K562 (cell line): ENCODE measurements around the gene ATP6V1G2. TPM values are rescaled to one million over a fixed set of nuclear protein-coding genes. Genes with fewer than 3 reads are reported as not detected.
A peak's percentile ranks its signal among the peaks of the same experiment; 100 is the strongest.

Experiments
- ATAC-seq: fragments of 200-7000 bp; cut with Tn5 transposase; 3 replicates; pipeline ENCODE4 v1.9.1; 2020; ENCODE audit warnings: moderate library complexity
- BruUV-seq: library from RNA; stranded (reverse); fragments of 400-500 nt; replicated peaks from 2 replicates; lab custom pipeline; 2021; lab: Mats Ljungman, UMichigan
- CTCF ChIA-PET: fragments of 300-600 bp; formaldehyde crosslinking; extraction: SDS; loops from one replicate; lab custom pipeline; 2021; ENCODE audit warnings: low intra/inter-chr PET ratio; lab: Yijun Ruan, JAX
- POLR2A ChIA-PET: fragments of 300-600, 350-650 bp; sonication (Branson Sonifier 250); formaldehyde crosslinking; extraction: SDS; loops from one replicate; lab custom pipeline; 2021; ENCODE audit warnings: antibody characterized with exemption, inconsistent platforms; lab: Yijun Ruan, JAX
- DNase-seq, 4 experiments: peaks; one replicate each; pipeline versions ENCODE4 v3.0.0 to v3.0.0-alpha.2; 2011 to 2018; ENCODE audit warnings: low spot score in 3 of 4, mixed read lengths in 3 of 4; ENCODE audit errors: extremely low read depth in 1 of 4
- FAIRE-seq: peaks from 2 replicates; lab custom pipeline; 2011; peaks lifted over from hg19 to GRCh38; lab: Jason Lieb, UNC
- H2AFZ ChIP-seq: 2 replicates; pipeline ENCODE4 v1.6.0; 2011; ENCODE audit warnings: low read depth, low read length, control low read depth, inconsistent platforms
- H3K27ac ChIP-seq: fragments of 200-600 bp; 3 replicates; pipeline ENCODE4 v1.8.0; 2011; ENCODE audit warnings: low read depth, mild to moderate bottlenecking, control low read depth, inconsistent platforms, low read length, moderate library complexity, mixed read lengths; ENCODE audit errors: extremely low read depth
- H3K27me3 ChIP-seq, 2 experiments: fragments of 300-600 bp in 1 of 2; 2 replicates in 1 of 2; 3 replicates in 1 of 2; pipeline versions ENCODE4 v1.6.0 to v1.8.0; 2011; ENCODE audit warnings: inconsistent platforms in 2 of 2, low read length in 2 of 2, mild to moderate bottlenecking in 1 of 2, mixed read lengths in 1 of 2, moderate library complexity in 1 of 2; ENCODE audit not compliant: control insufficient read depth in 2 of 2, insufficient read depth in 2 of 2
- H3K36me3 ChIP-seq: fragments of 300-600 bp; 3 replicates; pipeline ENCODE4 v1.8.0; 2011; ENCODE audit warnings: mild to moderate bottlenecking, low read length, inconsistent platforms; ENCODE audit not compliant: control insufficient read depth, insufficient read depth
- H3K4me1 ChIP-seq, 2 experiments: fragments of 200-600 bp in 1 of 2; replicated peaks in 1 of 2; 2 replicates in 1 of 2; 3 replicates in 1 of 2; pipeline versions ENCODE4 v1.5.1 to v1.8.0; 2011; ENCODE audit warnings: inconsistent platforms in 2 of 2, low read length in 2 of 2, mild to moderate bottlenecking in 1 of 2, mixed read lengths in 1 of 2, moderate library complexity in 1 of 2; ENCODE audit not compliant: control insufficient read depth in 2 of 2, insufficient read depth in 2 of 2
- H3K4me2 ChIP-seq: 2 replicates; pipeline ENCODE4 v1.6.1; 2011; ENCODE audit warnings: low read length, control low read depth, inconsistent platforms, mixed read lengths; ENCODE audit not compliant: insufficient read depth
- H3K4me3 ChIP-seq: fragments of 200-600 bp; sonication (generic), shearing (Covaris generic); 2 replicates; pipeline ENCODE4 v1.5.1; 2016; ENCODE audit warnings: control low read depth, inconsistent platforms
- H3K79me2 ChIP-seq: fragments of 200-600 bp; 3 replicates; pipeline ENCODE4 v1.8.0; 2011; ENCODE audit warnings: low read length, inconsistent platforms; ENCODE audit not compliant: control insufficient read depth, insufficient read depth
- H3K9ac ChIP-seq, 2 experiments: 2 replicates each; pipeline versions ENCODE4 v1.6.0 to v1.6.1; 2011; ENCODE audit warnings: low read depth in 2 of 2, low read length in 2 of 2, control low read depth in 1 of 2, inconsistent platforms in 1 of 2, mild to moderate bottlenecking in 1 of 2, mixed read lengths in 1 of 2; ENCODE audit not compliant: insufficient read depth in 1 of 2
- H3K9me1 ChIP-seq: one replicate; pipeline ENCODE4 v1.6.0; 2011; ENCODE audit warnings: inconsistent platforms, mild to moderate bottlenecking, low read length, moderate library complexity; ENCODE audit not compliant: control insufficient read depth, insufficient read depth
- H3K9me3 ChIP-seq: replicated peaks from 2 replicates; pipeline ENCODE4 v1.5.1; 2011; ENCODE audit warnings: low read depth, low read length, inconsistent platforms; ENCODE audit not compliant: control insufficient read depth, insufficient read depth
- H4K20me1 ChIP-seq: replicated peaks from 2 replicates; pipeline ENCODE4 v1.6.1; 2011; ENCODE audit warnings: low read length, inconsistent platforms, mixed read lengths; ENCODE audit not compliant: control insufficient read depth, insufficient read depth
- CBX3 ChIP-seq, 2 experiments: IDR thresholded peaks; 1 replicate in 1 of 2; 2 replicates in 1 of 2; pipeline ENCODE4 v1.6.1; 2012; ENCODE audit warnings: inconsistent platforms in 2 of 2, low read length in 2 of 2, borderline replicate concordance in 1 of 2, control low read depth in 1 of 2
- ETV1 ChIP-seq: fragments of 450-650 bp; conservative IDR thresholded peaks from 2 replicates; pipeline ENCODE4 v1.6.1; 2016; ENCODE audit warnings: missing genetic modification characterization, control low read depth, low read depth, missing compliant biosample characterization
- MLLT1 ChIP-seq, 2 experiments: fragments of 450-650 bp; IDR thresholded peaks; 2 replicates each; pipeline ENCODE4 v1.6.1; 2016
- POLR2A ChIP-seq: fragments of 450-650 bp; conservative IDR thresholded peaks from 2 replicates; pipeline ENCODE4 v1.6.1; 2016
- POLR2AphosphoS5 ChIP-seq: IDR thresholded peaks from 2 replicates; pipeline ENCODE4 v1.6.1; 2011; ENCODE audit warnings: mild to moderate bottlenecking, low read depth, low read length, moderate library complexity; ENCODE audit not compliant: control insufficient read depth, insufficient read depth
- SMARCC2 ChIP-seq: fragments of 450-650 bp; IDR thresholded peaks from 2 replicates; pipeline ENCODE4 v1.6.1; 2017; ENCODE audit warnings: antibody characterized with exemption, moderate library complexity, mild to moderate bottlenecking, low read depth
- SUPT5H ChIP-seq: fragments of 450-650 bp; IDR thresholded peaks from 2 replicates; pipeline ENCODE4 v1.6.1; 2016
- TCF15 ChIP-seq: fragments of 250-450 bp; sonication (Bioruptor Pico); IDR thresholded peaks from 2 replicates; pipeline ENCODE4 v1.8.0; 2022; ENCODE audit warnings: moderate library complexity, mild to moderate bottlenecking, inconsistent platforms
- WGBS: fragments of 100-300 bp; shearing (Covaris generic); methylation state at CpG from one replicate; pipeline ENCODE4 v1.1.6; 2016; ENCODE audit warnings: low coverage, mixed read lengths; ENCODE audit not compliant: insufficient coverage; ENCODE audit errors: missing lambda C conversion rate; 5-methylcytosine and 5-hydroxymethylcytosine counted together
- in situ Hi-C: fragments of 300-500 bp; cut with MboI; formaldehyde crosslinking; loops from 4 replicates; pipeline ENCODE4 v1.15.0; 2018; ENCODE audit warnings: inconsistent platforms, mixed read lengths
- intact Hi-C: fragments of 100-400 bp; cut with micrococcal nuclease; formaldehyde crosslinking; loops from 2 replicates; pipeline ENCODE4 v1.14.2; 2022
- polyA plus RNA-seq, 8 experiments: library from polyadenylated mRNA; depleted of rRNA in 4 of 8; stranded (reverse) in 5 of 8; unstranded in 3 of 8; fragments of >200 nt; fragmentation: Nextera tagmentation in 2 of 8; fragmentation: Illumina TruSeq in 1 of 8; extraction: Ambion mirVana in 2 of 8; extraction: Trizol in 1 of 8; gene quantifications; 2 replicates each; pipeline versions ENCODE4 v1.2.1 to v1.2.3, GENCODE V29; 2011 to 2014; ENCODE audit warnings: inconsistent platforms in 1 of 8, missing spikeins in 1 of 8
- total RNA-seq, 7 experiments: library from RNA; depleted of rRNA in 6 of 7; stranded (reverse); fragments of >200 nt in 6 of 7; fragmentation: Illumina TruSeq in 2 of 7; extraction: Trizol in 2 of 7; gene quantifications; 2 replicates each; pipeline versions ENCODE4 v1.2.1 to v1.2.3, GENCODE V29; 2011 to 2021; ENCODE audit warnings: low replicate concordance in 1 of 7
- TF ChIP-seq, protein P1 (sequence below): fragments of 450-650 bp; formaldehyde crosslinking; conservative IDR thresholded peaks from 2 replicates; pipeline ENCODE4 v1.4.0; 2022; ENCODE audit warnings: mild to moderate bottlenecking, missing genetic modification characterization
- TF ChIP-seq, protein P2 (sequence below): fragments of 200-800 bp; sonication (Bioruptor generic); IDR thresholded peaks from 2 replicates; pipeline ENCODE4 v1.6.1; 2017; ENCODE audit warnings: missing genetic modification characterization, missing compliant biosample characterization
- TF ChIP-seq, protein P3 (sequence below), 2 experiments: fragments of 450-650 bp in 1 of 2; IDR thresholded peaks; 2 replicates each; pipeline ENCODE4 v1.6.1; 2011 to 2017; ENCODE audit warnings: low read depth in 2 of 2, antibody characterized with exemption in 1 of 2, borderline replicate concordance in 1 of 2, low read length in 1 of 2, mild to moderate bottlenecking in 1 of 2, mixed read lengths in 1 of 2; ENCODE audit not compliant: control insufficient read depth in 1 of 2

Gene ATP6V1G2
- total and polyA plus RNA-seq, 9 of the 15 experiments (the other 6 are each of a cell fraction or from before 2014, with no cell fraction given): 0.14 to 1.5 (median 0.33) TPM

- peak; percentile 58 for FAIRE-seq
- WGBS: 68% methylated on average over 6 of the region's 9 CpGs
- H3K4me2 ChIP-seq: no peak overlapping the region
- peak overlapping the region; percentile 9; the same call in 1 of the 3 replicates for H3K27ac ChIP-seq
- ATAC-seq: no peak
- peaks cover 84% of the 10 kb centered on the region for H3K36me3 ChIP-seq
- BruUV-seq: no TSS peak
- no peak overlapping the region for H2AFZ ChIP-seq
- no peaks in the 10 kb centered on the region for H3K27me3 ChIP-seq
- CTCF ChIA-PET: no interaction called here
- in situ Hi-C loops: loop anchor here (5.0 to 25.0 kb wide), 2 partner anchors 36 to 1429 kb away; partner anchors contain the start of genes BRD2, HLA-DMA and MICB
- H3K4me3 ChIP-seq: no peak overlapping the region
- H3K4me1 ChIP-seq: peaks cover 0 to 17% of the 10 kb centered on the region in 2 experiments; a peak in 3 of 5 replicates
- H3K9me3 ChIP-seq: no peaks in the 10 kb centered on the region
- POLR2A ChIA-PET: interaction anchor here (0.6 to 6.3 kb wide), 14 partner anchors 7 to 1221 kb away, joined by 3 to 107 read pairs (median 4); partner anchors contain the start of genes ATP6V1G2, DDX39B, MICB and NCR3
- intact Hi-C loops: no loop called here
- no peak overlapping the region for H3K9ac ChIP-seq
- H3K79me2 ChIP-seq: peaks cover 47% of the 10 kb centered on the region
- DNase-seq: peak in 1 of 4 experiments; percentile 54
- peaks cover 43% of the 10 kb centered on the region for H4K20me1 ChIP-seq
- H3K9me1 ChIP-seq: peaks cover 6% of the 10 kb centered on the region
- TF ChIP-seq, protein P1, sequence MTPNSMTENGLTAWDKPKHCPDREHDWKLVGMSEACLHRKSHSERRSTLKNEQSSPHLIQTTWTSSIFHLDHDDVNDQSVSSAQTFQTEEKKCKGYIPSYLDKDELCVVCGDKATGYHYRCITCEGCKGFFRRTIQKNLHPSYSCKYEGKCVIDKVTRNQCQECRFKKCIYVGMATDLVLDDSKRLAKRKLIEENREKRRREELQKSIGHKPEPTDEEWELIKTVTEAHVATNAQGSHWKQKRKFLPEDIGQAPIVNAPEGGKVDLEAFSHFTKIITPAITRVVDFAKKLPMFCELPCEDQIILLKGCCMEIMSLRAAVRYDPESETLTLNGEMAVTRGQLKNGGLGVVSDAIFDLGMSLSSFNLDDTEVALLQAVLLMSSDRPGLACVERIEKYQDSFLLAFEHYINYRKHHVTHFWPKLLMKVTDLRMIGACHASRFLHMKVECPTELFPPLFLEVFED (CRISPR knock-in tag): 0 out of 2 replicates have a peak, but pooled peaks have one; percentile 63
- TF ChIP-seq POLR2AphosphoS5: peak; percentile 14; the same call in 1 of the 2 replicates
- TF ChIP-seq TCF15 (CRISPR knock-in tag): no peak
- TF ChIP-seq POLR2A: peak; percentile 23
- TF ChIP-seq ETV1 (tag): 0 out of 2 replicates have a peak, but pooled peaks have one; percentile 16
- TF ChIP-seq, protein P2, sequence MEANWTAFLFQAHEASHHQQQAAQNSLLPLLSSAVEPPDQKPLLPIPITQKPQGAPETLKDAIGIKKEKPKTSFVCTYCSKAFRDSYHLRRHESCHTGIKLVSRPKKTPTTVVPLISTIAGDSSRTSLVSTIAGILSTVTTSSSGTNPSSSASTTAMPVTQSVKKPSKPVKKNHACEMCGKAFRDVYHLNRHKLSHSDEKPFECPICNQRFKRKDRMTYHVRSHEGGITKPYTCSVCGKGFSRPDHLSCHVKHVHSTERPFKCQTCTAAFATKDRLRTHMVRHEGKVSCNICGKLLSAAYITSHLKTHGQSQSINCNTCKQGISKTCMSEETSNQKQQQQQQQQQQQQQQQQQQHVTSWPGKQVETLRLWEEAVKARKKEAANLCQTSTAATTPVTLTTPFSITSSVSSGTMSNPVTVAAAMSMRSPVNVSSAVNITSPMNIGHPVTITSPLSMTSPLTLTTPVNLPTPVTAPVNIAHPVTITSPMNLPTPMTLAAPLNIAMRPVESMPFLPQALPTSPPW (CRISPR knock-in tag): peak; percentile 54; the same call in 1 of the 2 replicates
- TF ChIP-seq SUPT5H: peak; percentile 41; the same call in 1 of the 2 replicates
- TF ChIP-seq SMARCC2: no peak
- TF ChIP-seq MLLT1 (IDR thresholded peaks at IDR 0.05): no peak
- no peak for TF ChIP-seq CBX3 (IDR thresholded peaks at IDR 0.05; ENCODE audit: borderline replicate concordance in 1 of 2, low read length in 2 of 2)
- TF ChIP-seq, protein P3, sequence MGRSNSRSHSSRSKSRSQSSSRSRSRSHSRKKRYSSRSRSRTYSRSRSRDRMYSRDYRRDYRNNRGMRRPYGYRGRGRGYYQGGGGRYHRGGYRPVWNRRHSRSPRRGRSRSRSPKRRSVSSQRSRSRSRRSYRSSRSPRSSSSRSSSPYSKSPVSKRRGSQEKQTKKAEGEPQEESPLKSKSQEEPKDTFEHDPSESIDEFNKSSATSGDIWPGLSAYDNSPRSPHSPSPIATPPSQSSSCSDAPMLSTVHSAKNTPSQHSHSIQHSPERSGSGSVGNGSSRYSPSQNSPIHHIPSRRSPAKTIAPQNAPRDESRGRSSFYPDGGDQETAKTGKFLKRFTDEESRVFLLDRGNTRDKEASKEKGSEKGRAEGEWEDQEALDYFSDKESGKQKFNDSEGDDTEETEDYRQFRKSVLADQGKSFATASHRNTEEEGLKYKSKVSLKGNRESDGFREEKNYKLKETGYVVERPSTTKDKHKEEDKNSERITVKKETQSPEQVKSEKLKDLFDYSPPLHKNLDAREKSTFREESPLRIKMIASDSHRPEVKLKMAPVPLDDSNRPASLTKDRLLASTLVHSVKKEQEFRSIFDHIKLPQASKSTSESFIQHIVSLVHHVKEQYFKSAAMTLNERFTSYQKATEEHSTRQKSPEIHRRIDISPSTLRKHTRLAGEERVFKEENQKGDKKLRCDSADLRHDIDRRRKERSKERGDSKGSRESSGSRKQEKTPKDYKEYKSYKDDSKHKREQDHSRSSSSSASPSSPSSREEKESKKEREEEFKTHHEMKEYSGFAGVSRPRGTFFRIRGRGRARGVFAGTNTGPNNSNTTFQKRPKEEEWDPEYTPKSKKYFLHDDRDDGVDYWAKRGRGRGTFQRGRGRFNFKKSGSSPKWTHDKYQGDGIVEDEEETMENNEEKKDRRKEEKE (IDR thresholded peaks at IDR 0.05; ENCODE audit: borderline replicate concordance in 1 of 2, control insufficient read depth in 1 of 2, low read depth in 2 of 2, low read length in 1 of 2): 0 out of 4 replicates have a peak, but pooled peaks of 1 of the 2 experiments have one; percentile 23
Measured at GRCh38 chr6:31532644-31533454, 13.6 kb downstream of the ATP6V1G2 start.
